K562 (cell line): ENCODE measurements around the gene RNF126. TPM values are rescaled to one million over a fixed set of nuclear protein-coding genes. Genes with fewer than 3 reads are reported as not detected.

Experiments used
- ATF6 ChIP-seq: sonication (generic); formaldehyde crosslinking; IDR thresholded peaks from 2 replicates; pipeline ENCODE4 v1.4.0; 2020; ENCODE audit warnings: mild to moderate bottlenecking, missing genetic modification reagents
- EP300 ChIP-seq: IDR thresholded peaks from 2 replicates; pipeline ENCODE4 v1.6.1; 2012; ENCODE audit warnings: low read length, improper control_type of control experiment
- HDAC1 ChIP-seq, 2 experiments: fragments of 450-650 bp; IDR thresholded peaks; 2 replicates each; pipeline ENCODE4 v1.6.1; 2016 to 2017; ENCODE audit warnings: inconsistent platforms in 1 of 2, mild to moderate bottlenecking in 1 of 2, moderate library complexity in 1 of 2
- IFI16 ChIP-seq: fragments of 250-450 bp; sonication (Bioruptor Pico); IDR thresholded peaks from 2 replicates; pipeline ENCODE4 v2.1.2; 2022; ENCODE audit warnings: mild to moderate bottlenecking, inconsistent platforms
- LEF1 ChIP-seq: fragments of 450-650 bp; IDR thresholded peaks from 2 replicates; pipeline ENCODE4 v1.6.1; 2016; ENCODE audit warnings: mild to moderate bottlenecking
- MLLT1 ChIP-seq, 2 experiments: fragments of 450-650 bp; IDR thresholded peaks; 2 replicates each; pipeline ENCODE4 v1.6.1; 2016
- PATZ1 ChIP-seq: fragments of 250-450 bp; sonication (Bioruptor Pico); IDR thresholded peaks from 2 replicates; pipeline ENCODE4 v1.5.0; 2020; ENCODE audit warnings: mild to moderate bottlenecking, borderline replicate concordance
- POLR3A ChIP-seq: IDR thresholded peaks from 2 replicates; pipeline ENCODE4 v1.6.1; 2011; ENCODE audit warnings: borderline replicate concordance, mild to moderate bottlenecking, moderate library complexity; ENCODE audit not compliant: insufficient read length, insufficient read depth; ENCODE audit errors: extremely low read depth
- PREB ChIP-seq: sonication (generic); formaldehyde crosslinking; IDR thresholded peaks from 2 replicates; pipeline ENCODE4 v1.8.1; 2023; ENCODE audit warnings: mild to moderate bottlenecking, missing genetic modification reagents
- TBP ChIP-seq: optimal IDR thresholded peaks from 2 replicates; pipeline ENCODE3; 2011; ENCODE audit warnings: low read depth, low read length, improper control_type of control experiment
- TEAD4 ChIP-seq, 2 experiments: sonication (generic) in 1 of 2; formaldehyde crosslinking in 1 of 2; IDR thresholded peaks; 2 replicates each; pipeline versions ENCODE4 v1.6.1 to v1.8.0; 2012 to 2022; ENCODE audit warnings: borderline replicate concordance in 1 of 2, inconsistent platforms in 1 of 2, low read length in 1 of 2, mild to moderate bottlenecking in 1 of 2, missing genetic modification reagents in 1 of 2
- THRB ChIP-seq: fragments of 450-650 bp; formaldehyde crosslinking; conservative IDR thresholded peaks from 2 replicates; pipeline ENCODE4 v1.4.0; 2022; ENCODE audit warnings: mild to moderate bottlenecking, missing genetic modification characterization
- ZBTB5 ChIP-seq: fragments of 450-650 bp; IDR thresholded peaks from 2 replicates; pipeline ENCODE4 v1.6.1; 2017; ENCODE audit warnings: antibody characterized with exemption
- ZNF12 ChIP-seq: sonication (generic); formaldehyde crosslinking; IDR thresholded peaks from 2 replicates; pipeline ENCODE4 v1.4.0; 2020; ENCODE audit warnings: mild to moderate bottlenecking, missing genetic modification reagents
- polyA plus RNA-seq, 8 experiments: library from polyadenylated mRNA; depleted of rRNA in 4 of 8; stranded (reverse) in 5 of 8; unstranded in 3 of 8; fragments of >200 nt; fragmentation: Nextera tagmentation in 2 of 8; fragmentation: Illumina TruSeq in 1 of 8; extraction: Ambion mirVana in 2 of 8; extraction: Trizol in 1 of 8; gene quantifications; 2 replicates each; pipeline versions ENCODE4 v1.2.1 to v1.2.3, GENCODE V29; 2011 to 2014; ENCODE audit warnings: inconsistent platforms in 1 of 8, missing spikeins in 1 of 8
- total RNA-seq, 7 experiments: library from RNA; depleted of rRNA in 6 of 7; stranded (reverse); fragments of >200 nt in 6 of 7; fragmentation: Illumina TruSeq in 2 of 7; extraction: Trizol in 2 of 7; gene quantifications; 2 replicates each; pipeline versions ENCODE4 v1.2.1 to v1.2.3, GENCODE V29; 2011 to 2021; ENCODE audit warnings: low replicate concordance in 1 of 7

RNF126 gene
- total and polyA plus RNA-seq, 9 of the 15 experiments (the other 6 are each of a cell fraction or from before 2014, with no cell fraction given) = 0.27 to 101 (median 12.3) TPM

GRCh38 chr19:681029-682019, 18.3 kb upstream of the RNF126 start (continued):
- TF ChIP-seq THRB (no peak), IFI16 (CRISPR knock-in tag) (no peak), ZNF12 (CRISPR knock-in tag) (no peak), PREB (CRISPR knock-in tag) (no peak), LEF1 (no peak), PATZ1 (no peak), TBP (no peak), MLLT1 (IDR thresholded peaks at IDR 0.05) (no peak), ATF6 (CRISPR knock-in tag) (no peak), TEAD4 (IDR thresholded peaks at IDR 0.05; ENCODE audit: low read length) (no peak), TEAD4 (CRISPR knock-in tag; IDR thresholded peaks at IDR 0.05; ENCODE audit: borderline replicate concordance) (no peak), POLR3A (no peak), ZBTB5 (no peak), EP300 (no peak), HDAC1 (IDR thresholded peaks at IDR 0.05) (no peak)
